K562 (cell line): Measurements from ENCODE around the gene IRAK2. TPM values are rescaled to one million over a fixed set of nuclear protein-coding genes. Genes with fewer than 3 reads are reported as not detected.

Experiments used
- CAMTA2 ChIP-seq: fragments of 250-450 bp; sonication (Bioruptor Pico); conservative IDR thresholded peaks from 2 replicates; pipeline ENCODE4 v1.5.1; 2022
- CEBPG ChIP-seq, 3 experiments: fragments of 200-800 bp in 1 of 3; sonication (Bioruptor generic) in 1 of 3; sonication (generic) in 1 of 3; formaldehyde crosslinking in 1 of 3; IDR thresholded peaks in 2 of 3; conservative IDR thresholded peaks in 1 of 3; 2 replicates each; pipeline versions ENCODE4 v1.6.1 to v1.8.0; 2016 to 2022; ENCODE audit warnings: missing compliant biosample characterization in 2 of 3, missing genetic modification characterization in 2 of 3, mild to moderate bottlenecking in 1 of 3, missing genetic modification reagents in 1 of 3
- DIDO1 ChIP-seq: fragments of 450-650 bp; IDR thresholded peaks from 2 replicates; pipeline ENCODE4 v1.6.1; 2016; ENCODE audit warnings: low read depth, missing biosample characterization, missing genetic modification characterization
- ELF4 ChIP-seq: fragments of 450-650 bp; formaldehyde crosslinking; IDR thresholded peaks from 2 replicates; pipeline ENCODE4 v1.4.0; 2022; ENCODE audit warnings: missing genetic modification characterization
- IRF9 ChIP-seq: fragments of 450-650 bp; IDR thresholded peaks from 2 replicates; pipeline ENCODE4 v1.6.1; 2016; ENCODE audit warnings: missing biosample characterization, missing genetic modification characterization
- NUFIP1 ChIP-seq: fragments of 450-650 bp; IDR thresholded peaks from 2 replicates; pipeline ENCODE4 v1.6.1; 2018; ENCODE audit not compliant: partially characterized antibody
- PKNOX1 ChIP-seq: fragments of 450-650 bp; IDR thresholded peaks from 2 replicates; pipeline ENCODE4 v1.6.1; 2016
- SP2 ChIP-seq: IDR thresholded peaks from 2 replicates; pipeline ENCODE4 v1.6.1; 2011; ENCODE audit warnings: mild to moderate bottlenecking, low read depth, low read length, moderate library complexity; ENCODE audit not compliant: poor library complexity, severe bottlenecking; ENCODE audit errors: extremely low read depth
- STAT5B ChIP-seq: fragments of 250-450 bp; sonication (Bioruptor Pico); IDR thresholded peaks from 2 replicates; pipeline ENCODE4 v1.8.0; 2021; ENCODE audit warnings: mild to moderate bottlenecking, inconsistent platforms
- ZNF174 ChIP-seq: fragments of 250-450 bp; sonication (Bioruptor Pico); IDR thresholded peaks from 2 replicates; pipeline ENCODE4 v1.4.0; 2020; ENCODE audit warnings: mild to moderate bottlenecking
- ZNF609 ChIP-seq: sonication (generic); formaldehyde crosslinking; IDR thresholded peaks from 2 replicates; pipeline ENCODE4 v1.8.1; 2023; ENCODE audit warnings: missing genetic modification reagents, mild to moderate bottlenecking, borderline replicate concordance
- polyA plus RNA-seq, 8 experiments: library from polyadenylated mRNA; depleted of rRNA in 4 of 8; stranded (reverse) in 5 of 8; unstranded in 3 of 8; fragments of >200 nt; fragmentation: Nextera tagmentation in 2 of 8; fragmentation: Illumina TruSeq in 1 of 8; extraction: Ambion mirVana in 2 of 8; extraction: Trizol in 1 of 8; gene quantifications; 2 replicates each; pipeline versions ENCODE4 v1.2.1 to v1.2.3, GENCODE V29; 2011 to 2014; ENCODE audit warnings: inconsistent platforms in 1 of 8, missing spikeins in 1 of 8
- total RNA-seq, 7 experiments: library from RNA; depleted of rRNA in 6 of 7; stranded (reverse); fragments of >200 nt in 6 of 7; fragmentation: Illumina TruSeq in 2 of 7; extraction: Trizol in 2 of 7; gene quantifications; 2 replicates each; pipeline versions ENCODE4 v1.2.1 to v1.2.3, GENCODE V29; 2011 to 2021; ENCODE audit warnings: low replicate concordance in 1 of 7

IRAK2 gene
- total and polyA plus RNA-seq, 9 of the 15 experiments (the other 6 are each of a cell fraction or from before 2014, with no cell fraction given), result 0.42 to 4.4 (median 2.7) TPM

GRCh38 chr3:10198226-10198625 is 33.5 kb downstream of the IRAK2 start (continued):
- TF ChIP-seq IRF9 (tag) (no peak), SP2 (no peak), DIDO1 (tag) (no peak), PKNOX1 (no peak), ELF4 (CRISPR knock-in tag) (no peak), ZNF174 (CRISPR knock-in tag) (no peak), CAMTA2 (CRISPR knock-in tag) (no peak), CEBPG (CRISPR knock-in tag; IDR thresholded peaks at IDR 0.05) (no peak), CEBPG (tag; conservative IDR thresholded peaks at IDR 0.05 in 1 of 2, IDR thresholded peaks at IDR 0.05 in 1 of 2) (no peak), ZNF609 (no peak), STAT5B (CRISPR knock-in tag) (no peak), NUFIP1 (no peak)
